Measurements from ENCODE around the gene TRANK1. TPM values are rescaled to one million over a fixed set of nuclear protein-coding genes. Genes with fewer than 3 reads are reported as not detected.
A peak's percentile ranks its signal among the peaks of the same experiment; 100 is the strongest.

The TRANK1 gene
- polyA plus RNA-seq, 1 donor, result 9.9 TPM

DNA sequence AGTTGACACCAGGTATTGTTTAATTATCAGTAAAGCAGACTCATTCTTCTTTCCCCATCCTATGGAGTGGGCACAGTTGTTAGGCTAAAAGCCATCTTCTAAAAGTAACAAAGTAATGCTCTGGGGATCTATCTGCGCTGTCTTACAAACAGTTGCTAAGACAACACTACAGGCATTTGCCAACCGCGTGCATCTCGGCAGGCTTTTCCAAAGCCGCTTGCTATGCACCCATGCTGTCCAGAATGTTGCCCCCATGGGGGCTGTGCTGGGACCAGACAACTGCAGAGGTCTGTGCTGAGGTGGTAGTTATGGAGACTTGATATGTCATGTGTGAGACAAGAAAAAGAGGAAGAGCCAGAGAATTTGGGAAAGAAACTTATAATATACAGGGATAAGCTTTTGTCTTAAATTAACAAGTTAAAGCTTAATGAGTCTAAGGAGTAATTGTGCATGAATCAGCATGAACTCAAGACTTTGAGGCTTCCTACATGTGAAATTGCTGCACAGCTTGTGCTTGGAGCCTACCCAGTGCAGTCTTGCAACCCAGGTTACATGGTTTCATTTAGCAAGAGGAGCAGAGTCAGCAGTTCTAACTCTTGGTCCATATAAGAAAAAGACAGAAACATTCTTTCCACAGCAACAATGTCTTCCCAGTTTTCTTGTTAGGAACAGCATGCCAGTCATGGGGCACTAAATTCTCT, 141.6 kb downstream of the TRANK1 start:
- no peak for DNase-seq

DNA sequence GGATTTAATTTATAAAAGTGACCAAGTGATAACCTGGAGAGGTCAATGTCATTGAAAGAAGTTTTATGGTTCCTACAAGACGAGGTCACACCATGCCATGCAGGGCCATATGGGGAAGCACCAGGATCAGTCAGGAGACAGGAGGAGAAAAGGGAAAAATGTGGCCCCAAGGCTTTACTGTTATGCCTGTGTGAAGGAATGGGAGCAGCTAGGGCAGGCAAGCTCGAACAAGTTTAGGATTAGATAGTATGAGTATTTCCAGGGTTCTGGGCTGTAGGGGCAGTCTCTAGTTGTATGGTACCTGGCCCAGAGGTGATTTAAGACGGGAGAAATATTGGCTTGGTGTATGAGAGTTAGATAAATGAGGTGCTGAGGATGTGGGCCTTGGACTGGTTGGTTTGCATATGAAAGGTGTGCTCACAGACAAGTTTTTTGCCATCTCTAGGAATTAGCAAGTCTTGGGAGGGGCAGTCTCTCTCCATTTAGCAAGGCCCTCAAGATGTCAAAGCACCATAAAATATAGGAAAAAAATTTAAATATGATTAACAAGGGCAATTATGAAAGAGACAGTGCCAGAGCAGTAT, 144.2 kb downstream of the TRANK1 start:
- no peak for DNase-seq

DNA sequence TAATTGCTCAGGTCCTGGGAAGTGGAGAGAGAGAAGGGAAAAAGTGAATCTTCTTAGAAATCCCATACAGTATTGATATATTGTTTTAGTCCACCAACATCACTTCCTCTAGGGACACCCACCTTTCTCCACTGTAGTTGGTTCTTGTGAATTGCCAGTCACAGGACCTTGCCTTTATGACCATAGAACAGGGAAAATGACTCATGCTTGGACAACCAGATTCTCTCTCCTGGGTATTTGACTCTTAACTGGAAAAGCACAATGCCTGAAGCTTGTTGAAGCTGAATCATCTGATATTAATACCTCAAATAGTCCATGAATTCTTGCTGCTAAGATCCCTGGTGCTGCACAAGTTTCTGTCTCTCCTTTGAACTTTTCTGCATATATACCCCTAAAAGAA, 148.0 kb downstream of the TRANK1 start:
- DNase-seq, result no peak

DNA sequence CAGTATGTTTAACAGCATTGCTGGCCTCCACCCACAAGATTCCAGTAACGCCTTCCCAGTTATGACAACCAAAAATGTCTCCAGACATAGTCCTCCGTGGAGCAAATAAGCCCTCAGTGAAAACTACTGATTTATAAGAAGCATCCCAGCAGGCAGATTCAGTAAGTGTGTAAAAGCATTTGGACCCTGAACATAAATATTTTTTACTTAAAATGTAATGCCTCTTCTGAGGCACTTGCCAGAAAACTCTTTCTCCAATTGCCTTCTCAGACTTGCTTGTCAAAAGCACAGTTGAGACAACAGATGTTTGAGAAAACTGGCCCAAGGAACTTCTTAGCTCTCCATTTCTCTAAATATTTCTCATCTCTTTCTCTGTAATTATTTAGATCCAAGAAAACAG, 148.7 kb downstream of the TRANK1 start:
- no peak for DNase-seq

DNA sequence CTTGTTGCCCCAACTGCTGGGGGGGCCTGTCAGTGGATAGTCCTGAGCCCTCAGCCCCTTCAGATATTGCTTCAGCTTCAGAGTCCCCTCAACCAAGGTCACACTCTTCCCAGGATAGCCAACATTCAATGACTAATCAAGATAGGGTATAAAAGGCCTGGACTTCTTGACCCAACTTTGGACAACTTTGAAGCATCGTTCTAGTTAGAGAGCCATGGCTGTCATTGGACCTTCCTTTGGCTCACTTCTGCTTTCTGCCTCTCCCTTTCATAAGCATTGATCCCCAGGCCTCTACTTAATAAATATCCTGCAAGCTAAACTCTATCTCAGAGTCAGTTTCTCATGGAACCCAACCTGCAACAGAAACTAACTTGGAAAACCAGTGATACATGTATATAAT, 149.2 kb downstream of the TRANK1 start:
- DNase-seq, result no peak

DNA sequence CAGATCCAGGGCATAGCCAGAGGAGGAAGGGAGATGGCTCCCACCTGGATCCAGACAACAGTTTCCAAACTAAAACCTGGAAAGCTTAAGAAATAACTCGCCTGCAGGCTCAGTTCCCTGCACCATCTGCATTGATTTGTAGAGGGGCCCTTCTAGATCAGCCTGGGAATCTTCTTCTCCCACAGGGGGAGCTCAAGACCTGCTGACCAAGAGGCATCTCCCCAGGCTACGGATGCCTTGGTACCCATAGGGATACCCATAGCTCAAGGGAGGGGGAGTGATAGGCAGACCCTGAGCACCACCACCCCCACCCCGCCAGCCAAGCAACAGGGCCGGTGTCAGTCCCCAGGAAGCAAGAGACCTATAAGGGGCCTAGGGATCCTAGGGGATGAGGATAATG, 152.5 kb downstream of the TRANK1 start:
- peak; percentile 13 for DNase-seq

DNA sequence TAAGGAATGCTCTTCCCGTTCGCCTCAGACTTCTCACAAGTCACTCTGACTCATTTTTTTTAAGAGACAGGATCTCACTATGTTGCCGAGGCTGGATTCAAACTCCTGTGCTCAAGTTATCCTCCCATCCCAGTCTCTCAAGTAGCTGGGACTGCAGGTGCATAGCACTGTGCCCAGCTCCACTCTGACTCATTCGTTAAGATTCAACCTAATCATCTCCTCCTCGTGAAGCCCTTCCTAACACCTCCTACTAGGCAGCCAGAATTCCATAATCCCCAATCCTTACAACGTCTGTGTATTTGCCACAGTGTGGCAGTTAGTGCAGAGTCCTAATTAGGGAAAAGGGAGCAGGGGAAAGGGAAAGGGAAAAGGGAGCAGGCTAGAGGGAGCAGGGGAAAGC, 154.1 kb downstream of the TRANK1 start:
- DNase-seq, result no peak

DNA sequence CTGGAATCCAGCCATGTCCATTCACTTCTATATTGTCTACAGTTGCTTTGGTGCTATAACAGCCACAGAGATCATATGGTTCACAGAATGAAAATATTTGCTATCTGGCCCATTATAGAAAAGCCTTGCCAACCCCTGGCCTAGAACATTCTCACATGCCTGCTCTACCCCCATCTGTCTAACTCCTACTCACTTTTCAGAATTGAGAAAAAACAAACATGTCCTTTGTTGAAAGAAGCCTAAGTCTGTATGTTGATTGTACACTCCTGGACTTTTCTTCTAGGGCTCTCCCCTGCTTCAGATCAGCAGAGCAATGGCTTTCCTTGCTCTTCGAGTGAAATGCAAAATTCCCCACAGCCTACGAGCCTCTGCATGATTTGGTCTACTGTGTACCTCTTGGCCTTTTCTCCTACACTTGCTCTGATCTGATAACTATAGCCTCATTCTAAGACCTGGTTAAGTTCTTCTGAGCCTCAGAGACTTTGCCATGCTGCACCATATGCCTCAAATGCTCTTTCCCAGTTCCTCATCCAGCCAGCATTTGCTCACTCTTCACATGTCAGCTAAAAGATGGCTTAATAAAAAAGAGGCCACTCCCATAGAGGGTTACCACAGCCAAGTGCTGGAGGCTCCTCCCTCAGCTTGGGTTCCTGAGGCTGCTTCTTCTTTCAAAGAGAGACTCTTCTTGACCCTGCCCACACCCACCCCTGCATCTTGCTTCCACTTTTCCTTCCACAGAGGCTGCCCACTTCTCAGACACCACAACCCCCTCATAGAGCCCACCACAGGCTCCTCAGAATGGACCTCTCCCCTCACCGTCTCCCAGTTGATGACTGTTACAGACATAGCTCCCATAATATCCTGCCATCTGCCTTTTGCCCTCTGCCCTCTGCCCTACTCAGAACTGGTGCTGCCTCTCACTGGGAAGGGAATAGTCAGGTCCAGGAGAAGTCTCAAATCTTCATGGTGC, 157.6 kb downstream of the TRANK1 start:
- no peak for DNase-seq

DNA sequence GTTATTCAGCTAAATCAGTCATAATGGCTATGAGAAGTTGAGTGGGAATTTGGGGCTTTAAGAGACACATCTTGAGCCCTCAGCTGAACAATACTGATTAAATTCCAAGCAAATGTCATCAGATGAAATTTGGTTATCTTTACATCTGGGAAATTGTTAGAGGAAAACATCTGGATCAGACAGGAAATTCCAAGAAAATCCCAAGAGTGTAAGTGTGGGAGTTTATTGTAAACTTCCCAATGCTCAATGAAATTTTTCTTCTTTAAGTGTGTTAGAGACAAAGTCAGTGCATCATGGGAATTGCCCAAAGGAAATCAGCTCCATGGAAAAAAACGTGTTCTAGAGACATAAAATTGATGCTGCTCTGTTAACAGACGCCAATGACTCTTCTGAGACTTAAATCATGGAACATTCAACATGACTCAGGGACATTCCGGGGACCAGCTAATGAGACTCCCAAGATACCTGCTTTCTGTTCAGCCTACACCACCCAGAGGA, 160.7 kb downstream of the TRANK1 start:
- no peak for DNase-seq

DNA sequence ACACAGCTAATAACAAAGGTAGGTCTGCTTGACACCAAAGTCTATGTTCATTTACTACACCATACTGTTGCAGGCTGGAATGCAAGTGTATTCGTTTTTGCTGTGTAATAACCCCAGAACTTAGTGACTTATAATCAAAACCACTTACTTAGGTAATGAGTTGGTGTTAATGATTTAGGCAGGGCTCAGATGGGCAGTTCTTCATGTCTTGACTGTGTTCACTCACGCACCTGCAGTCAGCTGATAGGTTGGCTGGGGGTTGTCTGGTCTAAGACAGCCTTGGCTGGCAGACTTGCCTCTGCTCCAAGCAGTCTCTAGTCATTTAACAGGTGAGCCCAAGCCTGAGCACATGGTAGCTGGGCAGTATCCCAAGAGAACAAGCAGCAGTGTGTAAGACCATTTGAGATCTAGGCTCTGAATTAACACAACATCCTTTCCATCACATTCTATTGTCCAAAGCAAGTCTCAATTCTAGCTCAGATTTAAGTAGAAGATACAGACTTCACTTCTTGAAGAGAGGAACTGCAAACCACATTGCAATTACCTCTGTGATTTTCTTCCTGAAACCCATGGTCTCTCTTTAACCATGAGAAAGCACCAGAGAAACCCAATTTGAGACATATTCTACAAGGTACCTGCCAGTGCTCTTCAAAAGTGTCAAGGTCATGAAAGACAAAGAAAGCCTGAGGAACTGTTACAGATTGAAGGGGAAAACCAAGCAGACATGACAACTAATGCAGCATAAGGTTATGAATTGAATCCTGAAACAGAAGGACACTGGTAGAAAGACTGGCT, 167.2 kb downstream of the TRANK1 start:
- no peak for DNase-seq

Other genes with a start within 250 kb of the TRANK1 start
- 0.86 TPM for gene DCLK3, start 180.5 kb downstream of the TRANK1 start, polyA plus RNA-seq (ENCODE audit: insufficient read length)
- 69.5 TPM for gene EPM2AIP1, start 48.1 kb upstream of the TRANK1 start, polyA plus RNA-seq (ENCODE audit: insufficient read length)
- 60.4 TPM for gene MLH1, start 48.5 kb upstream of the TRANK1 start, polyA plus RNA-seq (ENCODE audit: insufficient read length)
- gene LRRFIP2, start 229.5 kb upstream of the TRANK1 start, polyA plus RNA-seq (ENCODE audit: insufficient read length), result 47.7 TPM

Data from left kidney (tissue), 2 donors.